GM20431 (cell line): ENCODE measurements around the gene TSPO.

ENCODE experiments used
- in situ Hi-C: fragments of 300-500 bp; cut with MseI, MboI; formaldehyde crosslinking; loops from one replicate; pipeline ENCODE4 v1.15.0; 2020; ENCODE audit warnings: low sequenced_read_pairs; ENCODE audit not compliant: unreplicated experiment

Gene TSPO

GRCh38 chr22:43198126-43198525 is 46.8 kb downstream of the TSPO start:
- in situ Hi-C loops = no loop called here

- in situ Hi-C loops = no loop called here
Measured at GRCh38 chr22:43198936-43199335, 47.6 kb downstream of the TSPO start.

GRCh38 chr22:43199541-43199940 is 48.2 kb downstream of the TSPO start:
- in situ Hi-C loops = no loop called here

GRCh38 chr22:43200031-43200430 is 48.7 kb downstream of the TSPO start:
- in situ Hi-C loops = no loop called here

- in situ Hi-C loops = no loop called here
Measured at GRCh38 chr22:43200555-43200954, 49.2 kb downstream of the TSPO start.

- in situ Hi-C loops = no loop called here
Measured at GRCh38 chr22:43201486-43202219, 50.3 kb downstream of the TSPO start.

GRCh38 chr22:43202326-43202725 is 51.0 kb downstream of the TSPO start:
- in situ Hi-C loops = no loop called here

GRCh38 chr22:43202756-43203410 is 51.5 kb downstream of the TSPO start:
- in situ Hi-C loops = no loop called here

- in situ Hi-C loops = no loop called here
Measured at GRCh38 chr22:43203471-43203981, 52.2 kb downstream of the TSPO start.

GRCh38 chr22:43205261-43205691 is 53.9 kb downstream of the TSPO start:
- in situ Hi-C loops = no loop called here

- in situ Hi-C loops = no loop called here
Measured at GRCh38 chr22:43205748-43206508, 54.6 kb downstream of the TSPO start.

GRCh38 chr22:43206509-43207161 is 55.3 kb downstream of the TSPO start:
- in situ Hi-C loops = no loop called here

- in situ Hi-C loops = no loop called here
Measured at GRCh38 chr22:43207386-43207785, 56.0 kb downstream of the TSPO start.

- in situ Hi-C loops = no loop called here
Measured at GRCh38 chr22:43207849-43208702, 56.7 kb downstream of the TSPO start.

- in situ Hi-C loops = no loop called here
Measured at GRCh38 chr22:43208703-43209522, 57.6 kb downstream of the TSPO start.

- in situ Hi-C loops = no loop called here
Measured at GRCh38 chr22:43209523-43209890, 58.1 kb downstream of the TSPO start.

GRCh38 chr22:43209971-43210370 is 58.6 kb downstream of the TSPO start:
- in situ Hi-C loops = no loop called here

GRCh38 chr22:43210631-43211515 is 59.5 kb downstream of the TSPO start:
- in situ Hi-C loops = no loop called here
